K562 (cell line): ENCODE data around the gene ZBTB49. TPM values are rescaled to one million over a fixed set of nuclear protein-coding genes. Genes with fewer than 3 reads are reported as not detected.
A peak's percentile ranks its signal among the peaks of the same experiment; 100 is the strongest.

Source experiments
- BRD9 ChIP-seq: fragments of 450-650 bp; IDR thresholded peaks from 2 replicates; pipeline ENCODE4 v1.6.1; 2018; ENCODE audit warnings: low read depth; ENCODE audit not compliant: partially characterized antibody
- DMBX1 ChIP-seq: fragments of 250-450 bp; sonication (Bioruptor Pico); IDR thresholded peaks from 2 replicates; pipeline ENCODE4 v1.8.0; 2022; ENCODE audit warnings: inconsistent platforms, mild to moderate bottlenecking, moderate library complexity, borderline replicate concordance
- ESRRB ChIP-seq: fragments of 250-450 bp; sonication (Bioruptor Pico); IDR thresholded peaks from 2 replicates; pipeline ENCODE4 v1.5.0; 2020; ENCODE audit warnings: mild to moderate bottlenecking, moderate library complexity, borderline replicate concordance
- GATA2 ChIP-seq: sonication (generic); formaldehyde crosslinking; IDR thresholded peaks from 2 replicates; pipeline ENCODE4 v1.4.0; 2020; ENCODE audit warnings: mild to moderate bottlenecking, missing genetic modification reagents
- HDAC1 ChIP-seq, 2 experiments: fragments of 450-650 bp; IDR thresholded peaks; 2 replicates each; pipeline ENCODE4 v1.6.1; 2016 to 2017; ENCODE audit warnings: inconsistent platforms in 1 of 2, mild to moderate bottlenecking in 1 of 2, moderate library complexity in 1 of 2
- HMGN3 ChIP-seq: IDR thresholded peaks from 2 replicates; pipeline ENCODE4 v1.6.1; 2011; ENCODE audit warnings: borderline replicate concordance, low read depth, mild to moderate bottlenecking, mixed read lengths, low read length; ENCODE audit not compliant: insufficient read length; ENCODE audit errors: extremely low read depth
- KDM5B ChIP-seq: fragments of 200-600 bp; sonication (generic); IDR thresholded peaks from 2 replicates; pipeline ENCODE4 v1.6.1; 2012; ENCODE audit warnings: low read depth, mild to moderate bottlenecking, moderate library complexity, low read length, control low read depth, inconsistent platforms; ENCODE audit not compliant: insufficient replicate concordance
- NRF1 ChIP-seq, 2 experiments: fragments of 450-650 bp; IDR thresholded peaks in 1 of 2; conservative IDR thresholded peaks in 1 of 2; 2 replicates each; pipeline ENCODE4 v1.6.1; 2014; ENCODE audit warnings: mild to moderate bottlenecking in 2 of 2
- RBBP5 ChIP-seq: fragments of 200-600 bp; sonication (generic); IDR thresholded peaks from 2 replicates; pipeline ENCODE4 v1.6.1; 2012; ENCODE audit warnings: borderline replicate concordance, mild to moderate bottlenecking, low read length, control low read depth, inconsistent platforms; ENCODE audit not compliant: insufficient read depth, poor library complexity, severe bottlenecking
- RFX1 ChIP-seq: fragments of 450-650 bp; IDR thresholded peaks from 2 replicates; pipeline ENCODE4 v1.6.1; 2016; ENCODE audit warnings: mild to moderate bottlenecking, moderate library complexity
- SOX6 ChIP-seq: fragments of 450-650 bp; IDR thresholded peaks from 2 replicates; pipeline ENCODE4 v1.6.1; 2014; ENCODE audit warnings: mild to moderate bottlenecking
- TEAD1 ChIP-seq, 2 experiments: fragments of 450-650 bp in 1 of 2; sonication (generic) in 1 of 2; formaldehyde crosslinking; IDR thresholded peaks; 2 replicates each; pipeline versions ENCODE4 v1.4.0 to v1.8.0; 2020 to 2022; ENCODE audit warnings: mild to moderate bottlenecking in 2 of 2, missing genetic modification reagents in 1 of 2
- ZBTB17 ChIP-seq: fragments of 450-650 bp; formaldehyde crosslinking; IDR thresholded peaks from 2 replicates; pipeline ENCODE4 v1.4.0; 2020; ENCODE audit warnings: mild to moderate bottlenecking
- polyA plus RNA-seq, 8 experiments: library from polyadenylated mRNA; depleted of rRNA in 4 of 8; stranded (reverse) in 5 of 8; unstranded in 3 of 8; fragments of >200 nt; fragmentation: Nextera tagmentation in 2 of 8; fragmentation: Illumina TruSeq in 1 of 8; extraction: Ambion mirVana in 2 of 8; extraction: Trizol in 1 of 8; gene quantifications; 2 replicates each; pipeline versions ENCODE4 v1.2.1 to v1.2.3, GENCODE V29; 2011 to 2014; ENCODE audit warnings: inconsistent platforms in 1 of 8, missing spikeins in 1 of 8
- total RNA-seq, 7 experiments: library from RNA; depleted of rRNA in 6 of 7; stranded (reverse); fragments of >200 nt in 6 of 7; fragmentation: Illumina TruSeq in 2 of 7; extraction: Trizol in 2 of 7; gene quantifications; 2 replicates each; pipeline versions ENCODE4 v1.2.1 to v1.2.3, GENCODE V29; 2011 to 2021; ENCODE audit warnings: low replicate concordance in 1 of 7
- TF ChIP-seq, protein P1 (sequence below): fragments of 450-650 bp; IDR thresholded peaks from 2 replicates; pipeline ENCODE4 v1.6.1; 2017; ENCODE audit warnings: mild to moderate bottlenecking, moderate library complexity
- TF ChIP-seq, protein P2 (sequence below): sonication (generic); formaldehyde crosslinking; IDR thresholded peaks from 2 replicates; pipeline ENCODE4 v1.8.0; 2022; ENCODE audit warnings: mild to moderate bottlenecking, missing genetic modification reagents
- TF ChIP-seq, protein P3 (sequence below): fragments of 250-450 bp; sonication (Bioruptor Pico); IDR thresholded peaks from 2 replicates; pipeline ENCODE4 v1.5.1; 2021; ENCODE audit warnings: mild to moderate bottlenecking
- TF ChIP-seq, protein P4 (sequence below): fragments of 450-650 bp; formaldehyde crosslinking; IDR thresholded peaks from 2 replicates; pipeline ENCODE4 v1.4.0; 2020; ENCODE audit warnings: mild to moderate bottlenecking, moderate library complexity
- TF ChIP-seq, protein P5 (sequence below): fragments of 450-650 bp; IDR thresholded peaks from 2 replicates; pipeline ENCODE4 v1.7.0; 2016; ENCODE audit warnings: borderline replicate concordance

Gene ZBTB49
- total and polyA plus RNA-seq, 9 of the 15 experiments (the other 6 are each of a cell fraction or from before 2014, with no cell fraction given), result 0.49 to 8.0 (median 4.2) TPM

DNA sequence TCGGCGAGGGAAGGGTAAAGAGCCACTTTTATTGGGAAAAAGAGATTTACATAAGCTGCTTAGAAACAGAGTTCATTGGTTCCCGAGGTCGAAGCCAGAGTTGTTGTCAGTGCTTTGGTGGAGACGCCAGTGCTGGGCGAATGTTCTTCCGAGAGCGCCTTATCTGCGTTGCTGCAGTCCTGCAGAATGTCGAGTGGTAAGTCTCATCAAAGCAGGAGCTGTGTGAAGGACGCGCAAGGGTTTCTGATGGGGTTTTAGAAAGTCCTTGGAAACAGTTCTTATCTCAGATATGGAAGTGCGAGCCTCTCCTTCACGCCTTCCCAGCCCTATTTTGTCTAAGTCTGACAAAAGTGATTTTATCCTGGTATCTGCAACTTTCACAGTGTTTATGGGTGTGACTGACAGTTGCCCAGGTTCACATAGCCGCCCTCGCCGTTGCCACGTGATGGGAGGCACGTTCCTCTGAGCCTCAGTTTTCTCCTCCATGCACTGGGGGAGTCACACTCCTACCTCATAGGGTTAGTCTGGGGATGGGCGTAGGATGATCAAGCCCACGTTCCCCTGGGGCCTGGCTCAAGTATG, 49.5 kb downstream of the ZBTB49 start (continued):
- peak; percentile 45 for TF ChIP-seq RBBP5
- 0 out of 4 replicates have a peak, but pooled peaks of 1 of the 2 experiments have one; percentile 13 for TF ChIP-seq TEAD1 (CRISPR knock-in tag; IDR thresholded peaks at IDR 0.05)
- TF ChIP-seq ESRRB (CRISPR knock-in tag), result no peak
- peak; percentile 64 for TF ChIP-seq GATA2 (CRISPR knock-in tag)
- peak; percentile 81 for TF ChIP-seq SOX6
- TF ChIP-seq HDAC1 (IDR thresholded peaks at IDR 0.05), result 0 out of 4 replicates have a peak, but pooled peaks of 1 of the 2 experiments have one; percentile 21
- TF ChIP-seq, protein P1, sequence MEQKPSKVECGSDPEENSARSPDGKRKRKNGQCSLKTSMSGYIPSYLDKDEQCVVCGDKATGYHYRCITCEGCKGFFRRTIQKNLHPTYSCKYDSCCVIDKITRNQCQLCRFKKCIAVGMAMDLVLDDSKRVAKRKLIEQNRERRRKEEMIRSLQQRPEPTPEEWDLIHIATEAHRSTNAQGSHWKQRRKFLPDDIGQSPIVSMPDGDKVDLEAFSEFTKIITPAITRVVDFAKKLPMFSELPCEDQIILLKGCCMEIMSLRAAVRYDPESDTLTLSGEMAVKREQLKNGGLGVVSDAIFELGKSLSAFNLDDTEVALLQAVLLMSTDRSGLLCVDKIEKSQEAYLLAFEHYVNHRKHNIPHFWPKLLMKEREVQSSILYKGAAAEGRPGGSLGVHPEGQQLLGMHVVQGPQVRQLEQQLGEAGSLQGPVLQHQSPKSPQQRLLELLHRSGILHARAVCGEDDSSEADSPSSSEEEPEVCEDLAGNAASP, result no peak
- TF ChIP-seq BRD9, result peak; percentile 63
- TF ChIP-seq, protein P2, sequence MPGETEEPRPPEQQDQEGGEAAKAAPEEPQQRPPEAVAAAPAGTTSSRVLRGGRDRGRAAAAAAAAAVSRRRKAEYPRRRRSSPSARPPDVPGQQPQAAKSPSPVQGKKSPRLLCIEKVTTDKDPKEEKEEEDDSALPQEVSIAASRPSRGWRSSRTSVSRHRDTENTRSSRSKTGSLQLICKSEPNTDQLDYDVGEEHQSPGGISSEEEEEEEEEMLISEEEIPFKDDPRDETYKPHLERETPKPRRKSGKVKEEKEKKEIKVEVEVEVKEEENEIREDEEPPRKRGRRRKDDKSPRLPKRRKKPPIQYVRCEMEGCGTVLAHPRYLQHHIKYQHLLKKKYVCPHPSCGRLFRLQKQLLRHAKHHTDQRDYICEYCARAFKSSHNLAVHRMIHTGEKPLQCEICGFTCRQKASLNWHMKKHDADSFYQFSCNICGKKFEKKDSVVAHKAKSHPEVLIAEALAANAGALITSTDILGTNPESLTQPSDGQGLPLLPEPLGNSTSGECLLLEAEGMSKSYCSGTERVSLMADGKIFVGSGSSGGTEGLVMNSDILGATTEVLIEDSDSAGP, result no peak
- TF ChIP-seq KDM5B, result no peak
- TF ChIP-seq DMBX1 (CRISPR knock-in tag), result no peak
- peak; percentile 66; the same call in 1 of the 2 replicates for TF ChIP-seq ZBTB17 (CRISPR knock-in tag)
- peak; percentile 37 for TF ChIP-seq RFX1
- TF ChIP-seq, protein P3, sequence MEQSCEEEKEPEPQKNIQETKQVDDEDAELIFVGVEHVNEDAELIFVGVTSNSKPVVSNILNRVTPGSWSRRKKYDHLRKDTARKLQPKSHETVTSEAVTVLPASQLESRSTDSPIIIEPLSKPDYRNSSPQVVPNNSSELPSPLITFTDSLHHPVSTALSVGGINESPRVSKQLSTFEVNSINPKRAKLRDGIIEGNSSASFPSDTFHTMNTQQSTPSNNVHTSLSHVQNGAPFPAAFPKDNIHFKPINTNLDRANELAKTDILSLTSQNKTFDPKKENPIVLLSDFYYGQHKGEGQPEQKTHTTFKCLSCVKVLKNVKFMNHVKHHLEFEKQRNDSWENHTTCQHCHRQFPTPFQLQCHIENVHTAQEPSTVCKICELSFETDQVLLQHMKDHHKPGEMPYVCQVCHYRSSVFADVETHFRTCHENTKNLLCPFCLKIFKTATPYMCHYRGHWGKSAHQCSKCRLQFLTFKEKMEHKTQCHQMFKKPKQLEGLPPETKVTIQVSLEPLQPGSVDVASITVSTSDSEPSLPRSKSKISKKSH (CRISPR knock-in tag), result no peak
- TF ChIP-seq NRF1 (conservative IDR thresholded peaks at IDR 0.05 in 1 of 2, IDR thresholded peaks at IDR 0.05 in 1 of 2), result peak; percentile 34 to 36; a peak in 3 of 4 replicates
- TF ChIP-seq HMGN3, result no peak
- TF ChIP-seq, protein P4, sequence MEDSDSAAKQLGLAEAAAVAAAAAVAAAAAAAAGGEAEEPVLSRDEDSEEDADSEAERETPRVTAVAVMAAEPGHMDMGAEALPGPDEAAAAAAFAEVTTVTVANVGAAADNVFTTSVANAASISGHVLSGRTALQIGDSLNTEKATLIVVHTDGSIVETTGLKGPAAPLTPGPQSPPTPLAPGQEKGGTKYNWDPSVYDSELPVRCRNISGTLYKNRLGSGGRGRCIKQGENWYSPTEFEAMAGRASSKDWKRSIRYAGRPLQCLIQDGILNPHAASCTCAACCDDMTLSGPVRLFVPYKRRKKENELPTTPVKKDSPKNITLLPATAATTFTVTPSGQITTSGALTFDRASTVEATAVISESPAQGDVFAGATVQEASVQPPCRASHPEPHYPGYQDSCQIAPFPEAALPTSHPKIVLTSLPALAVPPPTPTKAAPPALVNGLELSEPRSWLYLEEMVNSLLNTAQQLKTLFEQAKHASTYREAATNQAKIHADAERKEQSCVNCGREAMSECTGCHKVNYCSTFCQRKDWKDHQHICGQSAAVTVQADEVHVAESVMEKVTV, result no peak
- TF ChIP-seq, protein P5, sequence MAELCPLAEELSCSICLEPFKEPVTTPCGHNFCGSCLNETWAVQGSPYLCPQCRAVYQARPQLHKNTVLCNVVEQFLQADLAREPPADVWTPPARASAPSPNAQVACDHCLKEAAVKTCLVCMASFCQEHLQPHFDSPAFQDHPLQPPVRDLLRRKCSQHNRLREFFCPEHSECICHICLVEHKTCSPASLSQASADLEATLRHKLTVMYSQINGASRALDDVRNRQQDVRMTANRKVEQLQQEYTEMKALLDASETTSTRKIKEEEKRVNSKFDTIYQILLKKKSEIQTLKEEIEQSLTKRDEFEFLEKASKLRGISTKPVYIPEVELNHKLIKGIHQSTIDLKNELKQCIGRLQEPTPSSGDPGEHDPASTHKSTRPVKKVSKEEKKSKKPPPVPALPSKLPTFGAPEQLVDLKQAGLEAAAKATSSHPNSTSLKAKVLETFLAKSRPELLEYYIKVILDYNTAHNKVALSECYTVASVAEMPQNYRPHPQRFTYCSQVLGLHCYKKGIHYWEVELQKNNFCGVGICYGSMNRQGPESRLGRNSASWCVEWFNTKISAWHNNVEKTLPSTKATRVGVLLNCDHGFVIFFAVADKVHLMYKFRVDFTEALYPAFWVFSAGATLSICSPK, result no peak
